ENCODE measurements around the gene ATRN.

The ATRN gene

DNA sequence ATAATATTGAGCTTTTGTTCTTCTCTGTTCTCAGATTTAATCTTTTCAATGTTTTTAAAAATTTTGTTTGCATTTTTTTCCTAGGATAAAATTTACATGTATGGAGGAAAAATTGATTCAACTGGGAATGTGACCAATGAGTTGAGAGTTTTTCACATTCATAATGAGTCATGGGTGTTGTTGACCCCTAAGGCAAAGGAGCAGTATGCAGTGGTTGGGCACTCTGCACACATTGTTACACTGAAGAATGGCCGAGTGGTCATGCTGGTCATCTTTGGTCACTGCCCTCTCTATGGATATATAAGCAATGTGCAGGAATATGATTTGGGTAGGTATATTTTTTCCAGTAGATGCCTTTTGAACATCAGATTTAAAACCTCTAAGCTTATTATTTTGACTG is 89.8 kb downstream of the ATRN start:
- no peak overlapping the region for H3K4me3 ChIP-seq (ENCODE audit: low read depth, low read length)
- no peak overlapping the region for H3K27ac ChIP-seq (ENCODE audit: extremely low read depth, low read depth, low read length)
- POLR2A ChIA-PET = no interaction called here
- H3K4me1 ChIP-seq (ENCODE audit: control insufficient read depth, insufficient read depth, low read length) = no peaks in the 10 kb centered on the region
- CTCF ChIA-PET = interaction anchor here (2.2 kb wide), 1 partner anchor 150 kb away, joined by 7 read pairs; no protein-coding TSS in a partner anchor
- no peaks in the 10 kb centered on the region for H3K9me3 ChIP-seq (ENCODE audit: control insufficient read depth, insufficient read depth, low read depth, low read length)
- H3K36me3 ChIP-seq (ENCODE audit: control insufficient read depth in 2 of 2, insufficient read depth in 1 of 2, low read length in 2 of 2) = peaks cover 9 to 11% of the 10 kb centered on the region in 2 experiments; a peak in 2 of 3 replicates
- TF ChIP-seq ZNF561 (tag by site-specific recombination; IDR thresholded peaks at IDR 0.05; ENCODE audit: borderline replicate concordance) (no peak), ZFHX2 (tag by site-specific recombination; conservative IDR thresholded peaks at IDR 0.05) (no peak), ZNF558 (tag by site-specific recombination; IDR thresholded peaks at IDR 0.05) (no peak), TCF7L2 (IDR thresholded peaks at IDR 0.05; ENCODE audit: borderline replicate concordance, low read depth, low read length) (no peak), KLF17 (tag by site-specific recombination; IDR thresholded peaks at IDR 0.05) (no peak), ZNF600 (tag by site-specific recombination; IDR thresholded peaks at IDR 0.05) (no peak), ZBTB6 (tag by site-specific recombination; IDR thresholded peaks at IDR 0.05) (no peak), GFI1B (tag by site-specific recombination; IDR thresholded peaks at IDR 0.05) (no peak), ZSCAN30 (tag by site-specific recombination; IDR thresholded peaks at IDR 0.05) (no peak), SCRT1 (tag by site-specific recombination; IDR thresholded peaks at IDR 0.05; ENCODE audit: borderline replicate concordance) (no peak), ZNF248 (tag by site-specific recombination; IDR thresholded peaks at IDR 0.05) (no peak), ZNF19 (tag by site-specific recombination; IDR thresholded peaks at IDR 0.05; ENCODE audit: low read depth) (no peak), ZBTB7A (tag by site-specific recombination; IDR thresholded peaks at IDR 0.05; ENCODE audit: low read depth) (no peak)
- TF ChIP-seq, protein P1, sequence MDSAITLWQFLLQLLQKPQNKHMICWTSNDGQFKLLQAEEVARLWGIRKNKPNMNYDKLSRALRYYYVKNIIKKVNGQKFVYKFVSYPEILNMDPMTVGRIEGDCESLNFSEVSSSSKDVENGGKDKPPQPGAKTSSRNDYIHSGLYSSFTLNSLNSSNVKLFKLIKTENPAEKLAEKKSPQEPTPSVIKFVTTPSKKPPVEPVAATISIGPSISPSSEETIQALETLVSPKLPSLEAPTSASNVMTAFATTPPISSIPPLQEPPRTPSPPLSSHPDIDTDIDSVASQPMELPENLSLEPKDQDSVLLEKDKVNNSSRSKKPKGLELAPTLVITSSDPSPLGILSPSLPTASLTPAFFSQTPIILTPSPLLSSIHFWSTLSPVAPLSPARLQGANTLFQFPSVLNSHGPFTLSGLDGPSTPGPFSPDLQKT (IDR thresholded peaks at IDR 0.05; ENCODE audit: borderline replicate concordance, low read depth, low read length) = no peak

DNA sequence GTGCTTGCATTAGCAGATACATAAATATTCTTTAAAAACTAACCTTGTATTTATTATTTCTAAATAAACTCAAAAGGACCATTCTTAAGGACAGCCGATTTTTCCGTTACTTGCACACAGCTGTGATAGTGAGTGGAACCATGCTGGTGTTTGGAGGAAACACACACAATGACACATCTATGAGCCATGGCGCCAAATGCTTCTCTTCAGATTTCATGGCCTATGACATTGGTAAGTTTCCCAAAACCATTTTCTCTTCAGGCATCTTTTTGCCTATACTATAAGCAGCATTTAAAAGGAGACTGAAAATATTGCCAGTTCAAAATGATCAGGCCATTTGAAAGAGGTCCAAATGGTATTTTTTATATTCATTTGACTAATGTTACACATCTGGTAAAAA is 92.3 kb downstream of the ATRN start:
- POLR2A ChIA-PET = no interaction called here
- H3K4me3 ChIP-seq (ENCODE audit: low read depth, low read length) = no peak overlapping the region
- H3K9me3 ChIP-seq (ENCODE audit: control insufficient read depth, insufficient read depth, low read depth, low read length) = no peaks in the 10 kb centered on the region
- TF ChIP-seq ZNF169 (tag by site-specific recombination; IDR thresholded peaks at IDR 0.05) (no peak), KLF7 (tag by site-specific recombination; IDR thresholded peaks at IDR 0.05; ENCODE audit: borderline replicate concordance) (no peak), ZNF10 (tag by site-specific recombination; IDR thresholded peaks at IDR 0.05) (no peak), SETDB1 (IDR thresholded peaks at IDR 0.05; ENCODE audit: insufficient read length, low read length) (no peak), ZNF777 (tag by site-specific recombination; IDR thresholded peaks at IDR 0.05; ENCODE audit: borderline replicate concordance) (no peak), GLI2 (tag by site-specific recombination; IDR thresholded peaks at IDR 0.05; ENCODE audit: borderline replicate concordance, low read depth) (no peak), ZNF843 (tag by site-specific recombination; IDR thresholded peaks at IDR 0.05) (no peak), MYNN (tag by site-specific recombination; IDR thresholded peaks at IDR 0.05; ENCODE audit: borderline replicate concordance) (no peak), ZFP37 (tag by site-specific recombination; IDR thresholded peaks at IDR 0.05) (no peak), ZNF426 (tag by site-specific recombination; IDR thresholded peaks at IDR 0.05) (no peak)
- TF ChIP-seq, protein P2, sequence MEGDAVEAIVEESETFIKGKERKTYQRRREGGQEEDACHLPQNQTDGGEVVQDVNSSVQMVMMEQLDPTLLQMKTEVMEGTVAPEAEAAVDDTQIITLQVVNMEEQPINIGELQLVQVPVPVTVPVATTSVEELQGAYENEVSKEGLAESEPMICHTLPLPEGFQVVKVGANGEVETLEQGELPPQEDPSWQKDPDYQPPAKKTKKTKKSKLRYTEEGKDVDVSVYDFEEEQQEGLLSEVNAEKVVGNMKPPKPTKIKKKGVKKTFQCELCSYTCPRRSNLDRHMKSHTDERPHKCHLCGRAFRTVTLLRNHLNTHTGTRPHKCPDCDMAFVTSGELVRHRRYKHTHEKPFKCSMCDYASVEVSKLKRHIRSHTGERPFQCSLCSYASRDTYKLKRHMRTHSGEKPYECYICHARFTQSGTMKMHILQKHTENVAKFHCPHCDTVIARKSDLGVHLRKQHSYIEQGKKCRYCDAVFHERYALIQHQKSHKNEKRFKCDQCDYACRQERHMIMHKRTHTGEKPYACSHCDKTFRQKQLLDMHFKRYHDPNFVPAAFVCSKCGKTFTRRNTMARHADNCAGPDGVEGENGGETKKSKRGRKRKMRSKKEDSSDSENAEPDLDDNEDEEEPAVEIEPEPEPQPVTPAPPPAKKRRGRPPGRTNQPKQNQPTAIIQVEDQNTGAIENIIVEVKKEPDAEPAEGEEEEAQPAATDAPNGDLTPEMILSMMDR (tag by site-specific recombination; IDR thresholded peaks at IDR 0.05) = no peak
- TF ChIP-seq, protein P3, sequence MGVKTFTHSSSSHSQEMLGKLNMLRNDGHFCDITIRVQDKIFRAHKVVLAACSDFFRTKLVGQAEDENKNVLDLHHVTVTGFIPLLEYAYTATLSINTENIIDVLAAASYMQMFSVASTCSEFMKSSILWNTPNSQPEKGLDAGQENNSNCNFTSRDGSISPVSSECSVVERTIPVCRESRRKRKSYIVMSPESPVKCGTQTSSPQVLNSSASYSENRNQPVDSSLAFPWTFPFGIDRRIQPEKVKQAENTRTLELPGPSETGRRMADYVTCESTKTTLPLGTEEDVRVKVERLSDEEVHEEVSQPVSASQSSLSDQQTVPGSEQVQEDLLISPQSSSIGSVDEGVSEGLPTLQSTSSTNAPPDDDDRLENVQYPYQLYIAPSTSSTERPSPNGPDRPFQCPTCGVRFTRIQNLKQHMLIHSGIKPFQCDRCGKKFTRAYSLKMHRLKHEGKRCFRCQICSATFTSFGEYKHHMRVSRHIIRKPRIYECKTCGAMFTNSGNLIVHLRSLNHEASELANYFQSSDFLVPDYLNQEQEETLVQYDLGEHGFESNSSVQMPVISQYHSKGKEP (tag by site-specific recombination; IDR thresholded peaks at IDR 0.05) = no peak
- TF ChIP-seq, protein P4, sequence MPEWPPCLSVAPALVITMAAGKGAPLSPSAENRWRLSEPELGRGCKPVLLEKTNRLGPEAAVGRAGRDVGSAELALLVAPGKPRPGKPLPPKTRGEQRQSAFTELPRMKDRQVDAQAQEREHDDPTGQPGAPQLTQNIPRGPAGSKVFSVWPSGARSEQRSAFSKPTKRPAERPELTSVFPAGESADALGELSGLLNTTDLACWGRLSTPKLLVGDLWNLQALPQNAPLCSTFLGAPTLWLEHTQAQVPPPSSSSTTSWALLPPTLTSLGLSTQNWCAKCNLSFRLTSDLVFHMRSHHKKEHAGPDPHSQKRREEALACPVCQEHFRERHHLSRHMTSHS (tag by site-specific recombination; IDR thresholded peaks at IDR 0.05) = no peak
- H3K36me3 ChIP-seq (ENCODE audit: control insufficient read depth in 2 of 2, insufficient read depth in 1 of 2, low read length in 2 of 2) = peaks cover 9 to 14% of the 10 kb centered on the region in 2 experiments; a peak in 2 of 3 replicates
- H3K27ac ChIP-seq (ENCODE audit: extremely low read depth, low read depth, low read length) = no peak overlapping the region
- CTCF ChIA-PET = interaction anchor here (0.6 to 3.7 kb wide), 40 partner anchors 8 to 1391 kb away, joined by 3 to 40 read pairs (median 4); partner anchors contain the start of gene ADISSP
- no peaks in the 10 kb centered on the region for H3K4me1 ChIP-seq (ENCODE audit: control insufficient read depth, insufficient read depth, low read length)
